Activated B cell treated with CpG ODN at 0.5 μM for 24 hours (primary cell): ENCODE data around the gene CCDC181. TPM values are rescaled to one million over a fixed set of nuclear protein-coding genes. Genes with fewer than 3 reads are reported as not detected.

Experiments
- ATAC-seq: fragments of 200-7000 bp; cut with Tn5 transposase; one replicate; pipeline ENCODE4 v1.10.0; 2021; ENCODE audit warnings: low read depth, mild to moderate bottlenecking, moderate library complexity
- CTCF ChIA-PET: fragments of 350-600 bp; sonication (Branson Sonifier 250); formaldehyde crosslinking; loops from one replicate; lab custom pipeline; 2021; ENCODE audit warnings: antibody characterized with exemption; lab: Charles Lee
- POLR2A ChIA-PET: fragments of 350-600 bp; sonication (Branson Sonifier 250); formaldehyde crosslinking; loops from one replicate; lab custom pipeline; 2021; ENCODE audit warnings: antibody characterized with exemption; lab: Charles Lee
- DNase-seq: peaks from one replicate; pipeline ENCODE4 v3.0.0; 2022
- H3K27ac Mint-ChIP-seq: one replicate; pipeline ENCODE4 v1.8.0; 2020; ENCODE audit warnings: mixed read lengths
- H3K27me3 Mint-ChIP-seq: one replicate; pipeline ENCODE4 v1.8.0; 2021; ENCODE audit warnings: mixed read lengths
- H3K36me3 Mint-ChIP-seq: one replicate; pipeline ENCODE4 v1.8.0; 2021; ENCODE audit warnings: low read depth, mixed read lengths
- H3K4me1 Mint-ChIP-seq: one replicate; pipeline ENCODE4 v1.8.0; 2021; ENCODE audit warnings: mixed read lengths
- H3K4me3 Mint-ChIP-seq: one replicate; pipeline ENCODE4 v1.8.0; 2020; ENCODE audit warnings: mild to moderate bottlenecking, mixed read lengths
- H3K9me3 Mint-ChIP-seq: one replicate; pipeline ENCODE4 v1.8.0; 2020; ENCODE audit warnings: mixed read lengths
- intact Hi-C: fragments of 100-400 bp; cut with micrococcal nuclease; formaldehyde crosslinking; loops from one replicate; pipeline ENCODE4 v1.15.1; 2024
- total RNA-seq: library from RNA; stranded (reverse); gene quantifications from 2 replicates; pipeline ENCODE4 v1.2.3, GENCODE V29; 2022
- TF ChIP-seq, protein P1 (sequence below): fragments of 200-600 bp; IDR thresholded peaks from one replicate; pipeline ENCODE4 v1.8.0; 2022; ENCODE audit warnings: antibody characterized with exemption, mild to moderate bottlenecking

The CCDC181 gene
- total RNA-seq, 1 donor from 2014 or later = not detected

DNA sequence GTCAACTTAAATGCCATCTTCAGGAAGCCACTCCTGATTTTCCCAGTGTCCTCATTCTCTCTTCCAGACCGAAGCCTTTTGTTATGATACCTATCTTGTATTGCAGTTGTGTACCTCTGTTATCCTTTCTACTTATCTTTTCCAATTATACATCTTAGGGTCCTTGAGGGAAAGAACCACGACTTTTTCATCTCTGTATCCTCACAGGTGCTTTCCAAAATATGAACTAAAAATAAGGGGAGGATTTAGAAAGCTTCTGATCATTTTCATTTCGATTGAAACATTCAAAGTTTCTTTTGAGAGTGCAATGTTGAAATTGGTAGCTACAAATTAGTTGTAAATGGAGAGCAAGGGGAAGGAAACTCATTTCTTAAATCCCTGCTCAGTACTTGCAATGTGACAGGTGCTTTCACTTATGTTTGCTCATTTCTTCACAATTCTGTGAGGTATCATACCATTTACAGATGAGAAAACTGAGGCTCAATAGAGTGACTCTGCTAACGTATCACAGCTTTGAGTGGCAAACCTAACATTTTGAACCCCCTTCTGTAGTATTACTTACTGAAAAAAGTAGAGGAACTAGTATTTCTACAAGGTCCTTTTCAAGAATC, 34.2 kb upstream of the CCDC181 start:
- H3K4me3 Mint-ChIP-seq = no peak overlapping the region
- peaks cover 17% of the 10 kb centered on the region for H3K27me3 Mint-ChIP-seq
- CTCF ChIA-PET = interaction anchor here (1.0 kb wide), 1 partner anchor 90 kb away, joined by 3 read pairs; no protein-coding TSS in a partner anchor
- TF ChIP-seq, protein P1, sequence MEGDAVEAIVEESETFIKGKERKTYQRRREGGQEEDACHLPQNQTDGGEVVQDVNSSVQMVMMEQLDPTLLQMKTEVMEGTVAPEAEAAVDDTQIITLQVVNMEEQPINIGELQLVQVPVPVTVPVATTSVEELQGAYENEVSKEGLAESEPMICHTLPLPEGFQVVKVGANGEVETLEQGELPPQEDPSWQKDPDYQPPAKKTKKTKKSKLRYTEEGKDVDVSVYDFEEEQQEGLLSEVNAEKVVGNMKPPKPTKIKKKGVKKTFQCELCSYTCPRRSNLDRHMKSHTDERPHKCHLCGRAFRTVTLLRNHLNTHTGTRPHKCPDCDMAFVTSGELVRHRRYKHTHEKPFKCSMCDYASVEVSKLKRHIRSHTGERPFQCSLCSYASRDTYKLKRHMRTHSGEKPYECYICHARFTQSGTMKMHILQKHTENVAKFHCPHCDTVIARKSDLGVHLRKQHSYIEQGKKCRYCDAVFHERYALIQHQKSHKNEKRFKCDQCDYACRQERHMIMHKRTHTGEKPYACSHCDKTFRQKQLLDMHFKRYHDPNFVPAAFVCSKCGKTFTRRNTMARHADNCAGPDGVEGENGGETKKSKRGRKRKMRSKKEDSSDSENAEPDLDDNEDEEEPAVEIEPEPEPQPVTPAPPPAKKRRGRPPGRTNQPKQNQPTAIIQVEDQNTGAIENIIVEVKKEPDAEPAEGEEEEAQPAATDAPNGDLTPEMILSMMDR = no peak
- H3K27ac Mint-ChIP-seq = no peak overlapping the region
- peaks cover 7% of the 10 kb centered on the region for H3K9me3 Mint-ChIP-seq
- peaks cover 4% of the 10 kb centered on the region for H3K36me3 Mint-ChIP-seq
- POLR2A ChIA-PET = no interaction called here
- DNase-seq = no peak
- H3K4me1 Mint-ChIP-seq = peaks cover 4% of the 10 kb centered on the region
- intact Hi-C loops = no loop called here
- no peak for ATAC-seq

DNA sequence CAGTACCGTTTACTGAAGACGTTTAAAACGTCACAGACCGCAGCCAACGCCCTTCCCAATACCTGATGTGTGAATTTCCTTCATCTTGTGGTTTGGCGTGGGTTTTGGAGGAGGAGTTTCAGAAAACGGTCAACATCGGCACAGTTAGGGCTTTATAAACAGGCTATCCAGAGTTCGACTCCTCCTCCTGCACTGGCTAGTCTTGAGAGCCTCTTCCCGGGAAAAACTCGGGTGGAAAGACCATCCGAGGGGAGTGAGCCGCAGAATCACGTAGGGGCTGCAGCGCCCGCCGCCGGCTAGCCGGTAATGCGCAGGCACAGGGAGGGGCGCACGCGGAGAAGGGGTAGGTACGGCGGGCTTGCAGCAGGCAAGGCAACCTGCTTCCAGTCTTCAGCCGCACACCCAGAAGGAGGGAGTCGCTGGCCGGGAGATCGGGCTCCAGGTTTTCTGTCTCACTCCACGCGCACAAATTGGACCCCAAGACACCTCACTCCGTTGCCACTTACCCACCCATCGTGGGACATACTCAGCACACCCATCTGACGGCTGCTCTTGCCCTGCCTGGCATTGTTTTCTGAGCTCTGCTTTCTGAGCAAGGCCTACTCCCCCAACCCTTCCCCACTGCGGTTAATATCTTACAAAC, 33.0 kb upstream of the CCDC181 start:
- H3K9me3 Mint-ChIP-seq = peaks cover 12% of the 10 kb centered on the region
- no peak for ATAC-seq
- ChIA-PET POLR2A (no interaction called here), CTCF (interaction anchor here (1.0 kb wide), 1 partner anchor 91 kb away, joined by 3 read pairs; no protein-coding TSS in a partner anchor)
- peaks cover 4% of the 10 kb centered on the region for H3K4me1 Mint-ChIP-seq
- H3K4me3 Mint-ChIP-seq = peak overlapping the region; percentile 60
- no peak for DNase-seq
- TF ChIP-seq, protein P1 = no peak
- no peak overlapping the region for H3K27ac Mint-ChIP-seq
- peaks cover 20% of the 10 kb centered on the region for H3K27me3 Mint-ChIP-seq
- H3K36me3 Mint-ChIP-seq = peaks cover 4% of the 10 kb centered on the region
- intact Hi-C loops = no loop called here

DNA sequence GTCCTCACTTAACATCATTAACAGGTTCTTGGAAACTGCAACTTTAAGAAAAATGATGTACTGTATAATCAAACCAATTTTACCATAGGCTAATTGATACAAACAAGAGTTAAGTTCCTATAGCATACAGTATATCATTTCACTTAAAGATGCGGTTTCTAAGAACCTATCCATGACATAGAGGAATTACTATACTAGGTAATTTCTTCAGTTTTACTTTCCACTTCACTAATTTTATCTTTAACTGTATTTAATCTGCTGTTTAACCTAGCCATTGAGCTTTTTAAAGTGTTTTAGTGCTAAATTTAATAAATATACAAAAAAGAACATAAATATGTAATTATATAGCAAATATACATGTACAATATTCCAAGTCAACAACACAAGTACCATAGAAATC, 30.2 kb upstream of the CCDC181 start:
- no peak overlapping the region for H3K4me3 Mint-ChIP-seq
- no peak overlapping the region for H3K27ac Mint-ChIP-seq
- peaks cover 27% of the 10 kb centered on the region for H3K27me3 Mint-ChIP-seq
- TF ChIP-seq, protein P1 = no peak
- DNase-seq (no peak), ATAC-seq (no peak)
- ChIA-PET CTCF (no interaction called here), POLR2A (no interaction called here)
- intact Hi-C loops = no loop called here
- peaks cover 12% of the 10 kb centered on the region for H3K9me3 Mint-ChIP-seq
- peaks cover 4% of the 10 kb centered on the region for H3K4me1 Mint-ChIP-seq
- H3K36me3 Mint-ChIP-seq = peaks cover 4% of the 10 kb centered on the region

DNA sequence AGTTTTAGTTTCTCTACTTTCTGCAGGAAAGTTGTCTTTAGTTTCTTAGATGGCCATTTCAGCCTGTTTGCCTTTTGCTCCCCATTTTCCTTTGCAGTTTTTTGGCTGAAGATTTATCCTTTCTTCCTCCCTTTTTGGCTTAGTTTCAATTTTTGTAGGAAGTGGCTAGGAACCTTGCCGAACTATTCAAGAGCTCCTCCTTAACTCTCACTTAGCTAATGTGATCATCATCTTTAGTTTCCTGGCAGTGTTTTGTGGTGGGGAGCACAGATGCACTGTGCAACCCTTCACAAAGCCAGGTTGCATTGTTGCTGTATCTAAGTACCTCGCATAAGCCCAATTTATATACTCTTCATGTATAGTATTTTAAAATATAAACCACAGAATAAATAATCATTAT, 28.8 kb upstream of the CCDC181 start:
- DNase-seq (no peak), ATAC-seq (no peak)
- H3K4me3 Mint-ChIP-seq = no peak overlapping the region
- CTCF ChIA-PET = no interaction called here
- H3K27me3 Mint-ChIP-seq = peaks cover 27% of the 10 kb centered on the region
- intact Hi-C loops = no loop called here
- peaks cover 4% of the 10 kb centered on the region for H3K36me3 Mint-ChIP-seq
- POLR2A ChIA-PET = no interaction called here
- peaks cover 4% of the 10 kb centered on the region for H3K4me1 Mint-ChIP-seq
- TF ChIP-seq, protein P1 = no peak
- peaks cover 12% of the 10 kb centered on the region for H3K9me3 Mint-ChIP-seq
- H3K27ac Mint-ChIP-seq = no peak overlapping the region

DNA sequence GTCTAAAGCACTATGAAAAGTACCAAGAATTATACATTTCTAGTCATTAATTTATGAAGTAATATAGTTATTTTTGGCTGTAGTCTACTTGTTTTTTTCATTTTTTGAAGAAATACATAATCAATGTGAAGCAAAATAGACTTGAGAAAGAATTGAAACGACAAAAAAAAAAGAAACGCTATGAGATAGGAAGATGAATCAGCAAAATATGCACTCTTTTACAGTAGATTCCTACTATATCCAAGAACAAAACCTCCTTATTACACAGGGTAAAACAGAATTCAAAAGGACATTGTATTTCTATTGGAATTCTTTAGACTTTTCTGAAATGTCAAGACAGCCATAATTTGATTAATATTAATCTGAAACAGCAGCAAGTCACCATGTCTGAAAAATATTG, 25.6 kb upstream of the CCDC181 start:
- ATAC-seq = no peak
- ChIA-PET CTCF (no interaction called here), POLR2A (no interaction called here)
- no peaks in the 10 kb centered on the region for H3K4me1 Mint-ChIP-seq
- no peak overlapping the region for H3K4me3 Mint-ChIP-seq
- DNase-seq = no peak
- intact Hi-C loops = no loop called here
- TF ChIP-seq, protein P1 = no peak
- H3K27ac Mint-ChIP-seq = no peak overlapping the region
- peaks cover 4% of the 10 kb centered on the region for H3K36me3 Mint-ChIP-seq
- peaks cover 16% of the 10 kb centered on the region for H3K9me3 Mint-ChIP-seq
- peaks cover 29% of the 10 kb centered on the region for H3K27me3 Mint-ChIP-seq
